Measurements from ENCODE around the gene KCNK13.
"Not testable (repeated sequence)": the region's sequence is repeated elsewhere in the genome, so short reads cannot be mapped to it uniquely, and the experiment has no call there.

KCNK13 gene

DNA sequence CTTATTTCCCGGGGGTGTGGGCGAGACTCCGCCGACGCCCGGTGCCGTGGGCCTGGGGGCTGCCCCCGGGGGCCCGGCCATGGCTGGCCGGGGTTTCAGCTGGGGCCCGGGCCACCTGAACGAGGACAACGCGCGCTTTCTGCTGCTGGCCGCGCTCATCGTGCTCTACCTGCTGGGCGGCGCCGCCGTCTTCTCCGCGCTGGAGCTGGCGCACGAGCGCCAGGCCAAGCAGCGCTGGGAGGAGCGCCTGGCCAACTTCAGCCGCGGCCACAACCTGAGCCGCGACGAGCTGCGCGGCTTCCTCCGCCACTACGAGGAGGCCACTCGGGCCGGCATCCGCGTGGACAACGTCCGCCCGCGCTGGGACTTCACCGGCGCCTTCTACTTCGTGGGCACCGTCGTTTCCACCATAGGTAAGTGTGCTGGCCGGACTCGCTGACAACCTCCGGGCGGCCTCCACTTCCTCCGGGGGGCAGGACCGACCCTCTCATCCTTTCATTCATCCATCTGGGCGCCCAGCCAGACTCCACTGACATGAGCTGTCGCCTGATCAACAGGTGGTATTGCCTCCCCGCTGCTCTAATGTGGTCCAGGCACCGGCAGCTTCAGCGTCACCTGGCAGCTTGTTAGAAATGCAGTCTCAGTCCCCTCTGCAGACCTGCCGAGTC, 467 bp downstream of the KCNK13 start:
- DNase-seq: no peak

DNA sequence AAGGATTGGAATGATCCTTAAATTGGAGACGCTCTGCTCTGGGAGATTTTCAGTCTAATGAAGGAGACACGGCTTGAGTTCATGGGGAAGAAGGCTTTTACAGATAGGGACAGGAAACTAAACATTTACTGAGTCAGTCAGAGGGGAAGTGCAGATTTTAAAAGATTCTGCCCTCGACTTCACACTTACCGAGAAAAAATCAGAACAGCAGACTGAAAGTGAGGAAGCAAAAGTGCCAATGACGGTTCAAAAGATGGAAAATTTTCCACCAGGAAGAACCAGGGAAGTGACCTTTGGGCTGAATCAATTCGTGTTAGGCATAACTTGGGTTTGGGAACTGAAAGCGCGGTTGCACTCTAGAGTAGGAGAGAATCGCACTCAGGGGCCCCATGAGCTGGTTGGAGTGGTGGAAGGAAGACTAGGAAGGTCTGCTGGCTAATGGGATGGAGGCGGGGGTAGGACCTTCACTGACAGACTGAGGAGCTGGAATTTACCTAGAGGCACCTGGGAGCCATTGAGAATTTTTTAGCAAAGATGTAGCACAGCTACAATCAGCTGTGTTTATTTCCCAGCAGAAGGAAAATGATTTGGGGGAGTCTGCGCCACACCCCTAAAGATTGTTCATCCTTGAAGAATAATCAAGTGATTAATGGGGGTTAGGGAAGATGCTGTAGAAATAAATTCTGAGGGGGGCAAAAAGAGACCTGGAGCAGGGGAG, 1.2 kb downstream of the KCNK13 start:
- DNase-seq: no peak

DNA sequence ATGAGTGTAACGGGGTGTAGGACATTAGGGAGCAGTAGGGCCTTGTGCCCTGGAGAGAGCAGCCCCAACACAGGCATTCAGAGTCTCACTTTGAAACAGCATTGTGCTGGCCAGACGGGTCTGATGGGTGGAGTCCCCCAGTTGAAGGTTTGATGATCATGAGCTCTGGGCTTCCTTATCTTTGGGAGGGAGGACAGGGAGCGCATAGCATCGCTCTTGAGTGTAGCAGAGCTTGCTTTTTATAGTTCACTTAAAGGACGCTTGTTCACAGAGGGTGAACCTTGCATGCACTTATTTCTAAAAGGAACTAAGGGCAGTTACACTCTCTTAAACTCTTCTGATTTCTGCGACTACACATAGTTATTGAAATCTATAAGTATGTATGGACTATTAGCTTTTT, 10.6 kb downstream of the KCNK13 start:
- DNase-seq: no peak

DNA sequence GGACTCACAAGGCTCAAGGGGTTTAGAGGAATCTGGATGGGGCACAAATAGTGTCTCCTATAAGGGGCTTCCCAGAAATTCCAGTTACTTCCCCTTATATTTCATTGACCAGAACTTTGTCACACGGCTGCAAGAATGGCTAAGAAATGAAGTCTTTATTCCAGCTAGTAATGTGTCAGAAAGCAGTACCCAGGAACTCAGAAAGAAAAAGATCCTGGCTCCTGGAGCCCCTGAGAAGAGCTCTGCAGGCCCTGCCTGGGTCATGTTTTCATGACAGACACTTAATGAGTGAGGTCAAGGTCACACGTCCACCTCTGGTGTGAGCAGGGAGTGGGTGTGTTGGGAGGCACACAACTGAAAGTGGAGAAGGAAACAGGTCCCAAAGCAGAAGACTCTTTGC, 17.8 kb downstream of the KCNK13 start:
- no peak for DNase-seq

DNA sequence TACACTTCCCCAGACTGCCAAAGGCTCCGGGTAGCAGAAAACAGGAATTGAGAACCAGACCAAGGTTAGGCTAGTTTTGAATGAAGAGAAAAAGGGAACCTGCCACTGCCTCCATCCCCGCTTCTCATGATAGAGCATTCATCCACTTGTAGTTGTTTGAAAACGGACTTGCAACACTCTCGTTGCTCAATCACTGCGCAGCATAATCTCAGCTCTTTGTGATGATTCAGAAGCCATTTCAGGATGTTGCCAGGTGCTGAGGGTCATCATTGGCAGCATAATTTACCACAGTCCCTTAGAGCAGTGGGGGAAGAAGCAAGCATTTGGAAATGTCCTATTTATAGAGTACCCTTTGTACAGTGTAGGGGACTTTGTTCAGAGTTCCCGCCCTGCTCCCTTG, 25.6 kb downstream of the KCNK13 start:
- DNase-seq: peak; percentile 58

DNA sequence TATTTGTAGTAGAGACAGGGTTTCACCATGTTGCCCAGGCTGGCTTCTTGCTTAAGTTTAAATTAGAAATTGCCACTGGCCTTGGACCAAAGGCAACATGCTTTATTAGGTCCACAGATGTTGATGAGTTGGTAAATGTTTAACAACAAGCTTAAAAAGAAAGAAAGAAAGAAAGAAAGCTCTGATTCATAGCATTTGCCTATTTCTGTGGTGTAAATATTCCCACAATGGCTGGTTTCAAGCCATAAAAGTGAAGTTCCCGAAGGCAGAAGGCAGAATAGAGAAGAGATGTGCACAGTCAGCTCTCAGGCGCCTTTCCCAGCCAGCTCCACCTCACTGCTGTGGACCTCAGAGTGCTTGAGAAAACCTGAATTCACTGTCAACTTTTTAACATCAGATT, 26.4 kb downstream of the KCNK13 start:
- DNase-seq: no peak

DNA sequence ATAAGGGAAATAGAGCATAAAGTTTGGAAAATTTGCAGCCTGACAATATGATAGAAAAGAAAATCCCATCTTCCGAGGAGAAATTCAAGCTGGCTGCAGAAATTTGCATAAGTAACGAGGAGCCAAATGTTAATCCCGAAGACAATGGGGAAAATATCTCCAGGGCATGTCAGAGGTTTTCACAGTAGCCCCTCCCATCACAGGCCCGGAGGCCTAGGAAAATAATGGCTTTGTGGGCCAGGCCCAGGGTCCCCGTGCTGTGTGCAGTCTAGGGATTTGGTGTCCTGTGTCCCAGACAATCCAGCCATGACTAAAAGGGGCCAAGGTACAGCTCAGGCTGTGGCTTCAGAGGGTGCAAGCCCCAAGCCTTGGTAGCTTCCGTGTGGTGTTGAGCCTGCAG, 27.7 kb downstream of the KCNK13 start:
- DNase-seq: not testable (repeated sequence)

DNA sequence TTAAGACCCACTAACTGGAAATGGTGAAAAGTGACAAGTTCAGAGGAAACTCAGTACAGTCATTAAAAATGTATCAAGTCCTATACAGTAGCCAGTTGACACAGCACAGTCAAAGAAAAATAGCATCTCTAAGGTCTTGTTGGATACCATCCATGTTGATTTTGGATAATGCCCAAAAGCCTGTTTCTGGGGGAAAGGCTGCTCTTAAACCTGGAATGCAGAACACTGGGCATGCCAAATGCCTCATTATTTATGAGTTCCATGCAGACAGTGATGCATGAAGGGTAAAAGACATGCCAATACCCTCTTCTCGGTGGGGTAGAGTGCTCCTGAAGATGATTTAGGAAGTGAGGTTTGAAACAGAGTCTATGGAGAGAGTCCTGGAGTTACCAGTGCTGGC, 29.6 kb downstream of the KCNK13 start:
- no peak for DNase-seq

DNA sequence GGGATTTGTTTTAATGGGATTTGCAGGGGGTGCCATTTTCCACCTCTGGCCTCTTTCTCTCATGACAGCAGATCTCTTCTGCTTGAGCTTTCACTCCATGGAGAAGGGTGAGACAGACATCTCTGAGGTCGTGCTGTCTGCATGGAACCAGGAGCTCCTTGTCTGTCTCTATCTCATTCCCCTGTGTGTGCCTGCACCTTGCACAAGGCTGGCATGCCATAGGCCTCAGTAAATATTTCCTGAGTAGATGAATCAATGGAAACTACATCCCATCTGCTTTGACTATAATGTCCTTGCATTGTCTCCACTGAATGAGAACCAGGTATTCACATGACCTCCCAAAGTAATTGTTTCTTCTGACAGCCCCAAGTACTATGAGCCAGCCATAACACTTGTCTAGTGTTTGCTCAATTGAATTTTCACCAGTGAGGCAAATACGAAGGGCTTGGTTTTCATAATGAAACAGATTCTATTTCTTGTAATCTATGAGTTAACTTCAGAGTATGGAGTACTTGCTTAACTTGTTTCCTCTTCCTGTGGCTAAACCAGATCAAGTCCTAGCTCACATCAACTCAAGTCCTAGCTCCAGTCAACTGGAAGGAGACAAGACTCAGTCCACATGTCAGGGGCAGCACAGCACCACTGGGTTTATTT, 32.3 kb downstream of the KCNK13 start:
- no peak for DNase-seq

DNA sequence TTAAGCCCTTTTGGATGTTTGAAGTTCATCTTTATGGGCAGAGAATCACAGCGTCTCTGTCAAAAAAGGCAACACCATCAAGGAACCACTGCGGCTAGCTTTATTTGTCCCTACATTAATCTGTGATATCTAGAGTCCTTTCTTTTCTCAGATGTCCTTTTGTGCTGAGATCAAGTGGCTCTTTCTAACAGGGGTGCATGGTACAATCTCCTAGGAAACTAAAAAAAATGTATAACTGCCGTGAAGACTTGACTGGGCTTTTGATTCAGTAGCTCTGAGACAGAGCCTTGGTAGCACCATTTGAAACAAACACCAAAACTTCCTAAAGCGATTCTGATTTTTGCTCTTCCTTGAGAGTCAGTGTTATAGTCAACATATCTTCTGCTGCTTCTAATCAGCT, 33.3 kb downstream of the KCNK13 start:
- no peak for DNase-seq

DNA sequence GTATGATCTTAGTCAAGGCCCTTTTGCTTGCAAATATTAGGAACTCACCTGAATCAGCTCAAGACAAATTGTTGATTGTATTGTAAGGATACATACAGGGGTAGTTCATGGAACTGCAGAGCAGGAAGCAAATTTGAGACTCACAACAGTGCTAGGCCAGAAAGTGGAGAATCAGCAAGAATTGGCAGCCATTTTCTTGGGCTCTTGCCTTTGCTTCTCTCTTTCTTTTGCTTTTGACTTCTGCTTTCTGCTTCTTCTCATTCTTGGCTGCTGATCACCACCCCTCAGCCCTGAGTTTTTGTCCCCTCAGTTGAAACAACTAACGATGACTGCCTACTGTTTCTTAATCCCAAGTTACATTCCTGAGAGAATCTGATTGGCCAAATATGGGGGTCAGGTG, 34.8 kb downstream of the KCNK13 start:
- no peak for DNase-seq

DNA sequence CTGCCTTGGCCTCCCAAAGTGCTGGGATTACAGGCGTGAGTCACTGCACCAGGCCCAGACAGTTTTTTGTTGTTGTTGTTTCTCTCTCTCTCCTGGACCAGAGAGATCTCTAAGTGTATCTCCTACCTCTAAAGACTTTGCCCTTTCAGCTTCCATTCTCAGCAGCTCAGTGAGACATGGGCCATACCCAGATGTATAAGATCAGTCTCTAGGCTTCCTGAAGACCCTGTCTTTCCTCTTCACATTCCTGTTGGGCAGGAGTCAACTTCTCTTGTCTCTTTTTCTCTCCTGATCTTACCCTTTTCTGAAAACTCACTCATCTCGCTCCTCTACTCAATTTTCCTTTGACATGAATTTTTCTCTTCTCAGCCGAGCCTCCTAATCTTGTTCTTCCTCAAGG, 42.0 kb downstream of the KCNK13 start:
- no peak for DNase-seq

DNA sequence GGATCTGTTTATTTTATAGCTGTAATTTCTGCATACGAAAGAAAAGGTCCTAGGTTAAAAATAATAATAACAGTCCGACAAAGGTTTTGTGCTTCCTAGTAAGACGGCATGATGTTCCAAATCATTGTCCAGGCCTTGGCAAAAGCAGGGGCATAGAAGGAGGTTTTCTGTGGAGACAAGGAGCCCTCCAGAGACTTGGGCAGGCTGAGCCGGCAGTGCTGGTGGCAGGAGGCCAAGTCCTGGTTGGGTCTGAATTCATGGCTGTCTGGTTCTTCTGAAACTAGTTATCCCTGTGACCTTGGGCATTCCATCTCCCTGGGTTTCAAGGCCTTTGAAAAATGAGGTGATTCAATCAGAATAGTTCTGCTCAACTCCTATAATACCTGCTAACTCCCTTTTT, 44.0 kb downstream of the KCNK13 start:
- DNase-seq: no peak

DNA sequence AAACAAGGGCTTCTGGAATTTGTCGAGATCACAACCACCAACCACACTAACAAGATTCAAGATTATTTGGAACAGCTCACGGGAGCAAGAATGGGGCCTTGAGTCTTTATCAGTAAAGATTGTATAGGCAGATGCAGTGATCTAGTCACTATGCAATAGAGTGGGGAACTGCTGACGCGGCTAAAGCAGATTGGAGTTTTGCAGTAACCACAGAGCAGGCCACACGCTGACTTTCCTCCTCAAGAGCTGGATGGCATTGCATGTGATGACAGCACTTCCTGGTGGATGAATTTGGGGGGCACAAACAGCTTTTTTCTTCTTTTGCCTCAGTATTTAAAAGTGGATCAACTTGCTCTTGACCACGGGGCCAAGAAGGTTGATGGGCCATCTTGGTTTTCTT, 46.0 kb downstream of the KCNK13 start:
- DNase-seq: no peak

DNA sequence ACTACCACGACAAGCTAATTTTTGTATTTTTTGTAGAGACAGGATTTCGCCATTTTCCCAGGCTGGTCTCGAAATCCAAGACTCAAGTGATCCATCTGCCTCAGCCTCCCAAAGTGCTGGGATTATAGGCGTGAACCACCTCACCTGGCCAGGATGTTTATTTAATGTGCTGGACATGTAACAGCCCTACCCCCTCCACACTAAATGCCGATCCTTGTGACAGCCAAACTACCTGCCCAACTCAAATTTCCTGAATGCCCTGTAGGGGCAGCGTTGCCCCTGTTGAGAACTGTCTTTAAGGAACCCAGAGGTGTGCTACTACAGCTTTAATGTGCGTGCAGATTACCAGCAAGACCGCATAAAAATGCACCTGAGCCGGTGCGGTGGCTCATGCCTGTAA, 48.1 kb downstream of the KCNK13 start:
- no peak for DNase-seq

DNA sequence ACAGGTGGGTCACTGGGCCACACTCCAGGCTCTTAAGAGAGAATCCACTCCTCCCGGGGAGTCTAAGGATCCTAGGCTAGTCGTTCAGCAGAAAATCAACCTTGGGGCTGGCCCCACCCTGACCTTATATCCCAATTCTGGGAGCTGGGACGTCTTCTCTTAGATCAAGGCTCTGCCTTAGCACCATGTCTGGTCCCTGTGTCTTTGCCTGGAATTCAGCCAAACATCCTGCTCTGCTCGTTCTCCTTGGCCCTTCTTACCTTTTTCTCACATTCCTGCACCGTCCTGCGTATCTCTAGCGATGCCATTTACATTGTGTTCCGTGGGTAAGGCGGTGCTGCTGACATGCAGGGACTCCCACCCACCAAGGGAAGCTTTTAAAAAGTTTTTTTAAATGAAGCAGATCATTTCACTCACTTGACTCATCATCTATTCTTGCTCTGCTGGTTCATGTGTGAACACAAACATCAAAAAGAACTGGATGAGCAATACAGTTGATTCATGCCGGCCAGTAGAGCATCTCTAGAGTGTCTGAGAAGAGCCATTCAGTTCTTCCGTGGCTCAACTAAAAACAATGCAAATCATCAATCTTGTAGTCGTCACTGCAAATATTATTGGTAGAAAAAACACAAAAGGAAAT, 50.2 kb downstream of the KCNK13 start:
- DNase-seq: no peak

DNA sequence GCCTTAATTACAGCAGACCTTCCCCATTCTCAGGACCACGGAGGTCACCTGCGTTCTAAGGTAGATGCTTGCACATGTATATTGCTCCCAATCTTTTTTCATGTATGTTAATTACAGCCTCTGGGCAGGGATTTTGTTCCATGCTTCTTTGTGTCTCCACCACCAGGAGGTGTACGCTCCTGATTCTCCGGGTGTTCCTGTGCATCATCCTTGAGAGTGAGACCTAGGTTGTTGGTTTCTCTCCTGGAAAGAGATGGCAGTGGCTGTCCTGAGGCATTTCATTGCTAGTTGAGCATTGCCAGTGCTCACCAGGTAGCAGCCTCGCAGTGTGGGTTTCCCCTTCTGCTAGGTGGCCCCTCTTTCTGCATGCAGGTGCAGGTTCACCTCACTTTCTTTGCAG, 52.8 kb downstream of the KCNK13 start:
- DNase-seq: no peak

DNA sequence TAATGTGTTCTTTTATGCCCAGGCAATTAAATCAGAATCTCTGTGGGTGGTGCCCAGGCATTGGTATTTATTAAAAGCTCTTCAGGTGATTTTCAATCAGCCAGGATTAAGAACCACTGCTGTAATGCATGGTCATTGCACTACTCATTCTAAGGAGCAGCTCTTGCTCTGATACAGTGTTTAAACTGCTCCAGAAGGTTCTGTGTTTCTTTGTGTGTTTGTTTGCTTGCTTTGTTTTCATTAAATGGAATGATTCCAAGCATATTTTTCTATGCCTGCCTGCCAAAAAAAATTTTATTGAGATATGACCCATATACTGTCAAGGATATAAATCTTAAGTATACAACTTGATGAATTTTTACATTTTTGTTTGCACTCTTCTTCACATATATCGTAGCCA, 54.0 kb downstream of the KCNK13 start:
- DNase-seq: no peak

DNA sequence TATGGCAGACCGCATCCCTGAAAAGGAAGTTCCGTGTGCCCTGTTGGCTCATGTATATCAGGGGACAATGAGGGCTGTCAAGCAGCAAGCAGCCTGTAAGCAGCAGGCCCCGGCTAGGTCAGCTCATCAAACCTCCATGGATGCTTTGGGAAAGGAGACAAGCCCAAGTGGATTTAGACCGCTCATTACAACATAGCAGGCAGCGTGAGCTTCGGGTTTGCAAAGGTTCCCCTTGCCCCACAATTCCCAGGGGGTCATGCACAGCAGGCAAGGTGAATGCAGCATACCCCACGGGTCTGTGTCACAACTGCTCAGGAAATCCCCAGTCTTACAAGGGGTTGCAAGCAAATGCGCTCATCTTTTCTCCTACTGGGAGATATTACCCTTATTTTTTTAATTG, 54.6 kb downstream of the KCNK13 start:
- no peak for DNase-seq

DNA sequence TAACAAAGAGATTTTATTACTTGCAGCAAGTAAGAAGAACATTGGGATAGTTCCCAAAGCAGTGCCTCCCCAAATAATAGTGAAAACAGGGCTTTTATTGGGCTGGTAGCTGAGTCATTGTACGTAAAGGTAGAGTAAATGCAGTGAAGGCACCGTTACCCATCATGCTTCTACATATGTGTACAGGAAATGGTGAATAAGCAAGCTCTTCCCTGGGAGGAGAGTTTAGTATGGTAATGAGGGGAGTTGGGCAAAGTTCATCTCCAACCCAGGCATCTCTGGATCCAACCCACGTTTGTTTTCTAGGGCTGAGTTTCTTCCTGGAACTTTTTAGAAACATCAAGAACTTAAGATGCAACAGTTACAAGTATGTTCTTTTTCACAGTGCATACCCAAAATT, 56.2 kb downstream of the KCNK13 start:
- DNase-seq: no peak

DNA sequence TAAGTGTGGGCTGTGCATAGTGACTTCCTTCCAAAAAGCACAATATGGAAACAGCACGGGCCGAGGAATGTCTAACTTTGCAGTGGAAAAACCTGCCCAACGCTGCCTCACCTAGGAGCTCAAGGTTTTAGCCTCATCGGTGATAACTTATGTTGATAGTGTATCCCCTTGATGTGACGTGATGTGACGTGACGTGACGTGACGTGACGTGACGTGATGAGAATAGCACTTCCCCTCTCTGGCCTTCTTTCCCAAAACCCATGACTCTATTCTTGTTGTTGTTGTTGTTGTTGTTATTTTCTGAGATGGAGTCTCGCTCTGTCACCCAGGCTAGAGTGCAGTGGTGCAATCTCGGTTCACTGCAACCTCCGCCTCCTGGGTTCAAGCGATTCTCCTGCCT, 64.5 kb downstream of the KCNK13 start:
- DNase-seq: no peak

DNA sequence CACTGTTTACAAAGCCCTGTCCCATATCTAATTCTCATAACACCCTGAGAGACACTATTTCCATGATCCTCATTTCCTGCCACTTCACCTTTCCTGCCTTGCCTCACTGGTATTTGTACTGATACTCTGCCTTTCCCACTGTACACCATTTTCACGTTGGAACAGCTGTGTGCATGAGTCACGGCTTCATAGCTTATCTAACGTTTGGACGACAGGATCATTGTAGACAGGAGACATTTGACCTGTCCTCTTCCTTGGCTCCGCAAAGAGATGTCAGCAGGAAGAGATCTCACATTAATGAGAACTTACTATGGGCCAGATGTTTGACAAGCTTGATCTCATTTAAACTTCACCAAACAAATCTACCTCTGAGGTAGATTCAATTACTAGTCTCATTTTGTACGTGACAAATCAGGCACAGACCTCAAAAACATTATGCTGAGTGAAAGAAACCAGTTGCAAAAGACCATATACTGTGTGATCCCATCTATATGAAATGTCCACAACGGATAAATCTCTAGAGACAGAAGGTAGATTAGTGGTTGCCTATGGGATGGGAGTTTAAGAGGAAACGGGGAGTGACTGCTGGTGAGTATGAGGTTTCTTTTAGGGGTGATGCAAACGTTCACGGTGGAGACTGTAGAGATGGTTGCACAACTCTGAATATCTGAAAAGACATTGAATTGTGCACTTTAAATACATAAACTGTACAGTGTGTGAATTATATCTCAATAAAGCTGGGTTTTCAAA, 71.2 kb downstream of the KCNK13 start:
- DNase-seq: no peak

DNA sequence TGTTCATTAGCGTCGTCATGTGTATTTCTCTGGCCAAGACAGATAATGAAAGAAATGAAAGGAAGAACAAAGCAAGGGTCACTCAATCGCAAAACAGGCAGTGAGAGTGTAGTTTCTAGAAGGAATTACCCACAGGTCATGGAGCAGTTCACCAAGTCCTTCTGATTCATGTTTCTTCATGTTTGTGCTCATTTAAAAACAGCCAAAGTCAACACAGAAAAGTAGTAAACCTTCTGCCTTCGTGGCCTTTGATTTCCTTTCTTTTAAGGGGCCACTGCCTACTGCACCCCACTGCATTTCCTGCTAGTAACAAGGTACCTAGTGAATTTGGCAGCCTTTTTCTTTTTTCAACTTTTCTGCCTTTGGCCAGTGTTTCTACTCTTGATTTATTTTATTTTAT, 75.1 kb downstream of the KCNK13 start:
- DNase-seq: no peak

Data from NK-92 treated with Interleukin-12 subunit alpha and Interleukin-12 subunit beta, amount 100 ng/mL, for 24 hours (cell line).